Liver (tissue), 9 donors: ENCODE data around the gene RAB3C. TPM values are rescaled to one million over a fixed set of nuclear protein-coding genes. Genes with fewer than 3 reads are reported as not detected.

ENCODE experiments used
- DNase-seq: peaks from one replicate; pipeline ENCODE4 v3.0.0-alpha.2; 2017; ENCODE audit warnings: low spot score
- H3K27ac ChIP-seq, 2 donors: one replicate each; pipeline ENCODE4 v1.7.0; 2013; ENCODE audit warnings: inconsistent platforms in 2 of 2, low read length in 2 of 2, control low read depth in 1 of 2, low read depth in 1 of 2, mild to moderate bottlenecking in 1 of 2
- H3K27me3 ChIP-seq, 4 donors: one replicate each; pipeline versions ENCODE4 v1.6.1 to v1.7.0; 2013; ENCODE audit warnings: low read length in 3 of 4, inconsistent platforms in 1 of 4, mild to moderate bottlenecking in 1 of 4, moderate library complexity in 1 of 4; ENCODE audit not compliant: control insufficient read depth in 4 of 4, insufficient read depth in 4 of 4
- H3K36me3 ChIP-seq, 4 donors: one replicate each; pipeline versions ENCODE4 v1.6.1 to v1.7.0; 2013; ENCODE audit warnings: low read length in 3 of 4, mild to moderate bottlenecking in 3 of 4, low read depth in 1 of 4, moderate library complexity in 1 of 4; ENCODE audit not compliant: control insufficient read depth in 4 of 4, insufficient read depth in 3 of 4
- H3K4me1 ChIP-seq, 4 donors: one replicate each; pipeline versions ENCODE4 v1.6.1 to v1.7.0; 2013; ENCODE audit warnings: low read length in 3 of 4, mild to moderate bottlenecking in 3 of 4, moderate library complexity in 1 of 4; ENCODE audit not compliant: control insufficient read depth in 4 of 4, insufficient read depth in 4 of 4
- H3K4me3 ChIP-seq, 3 donors: one replicate each; pipeline versions ENCODE4 v1.6.1 to v1.7.0; 2013; ENCODE audit warnings: low read length in 3 of 3, control low read depth in 1 of 3, low read depth in 1 of 3, mild to moderate bottlenecking in 1 of 3
- H3K9ac ChIP-seq, 2 donors: one replicate each; pipeline ENCODE4 v1.7.0; 2013; ENCODE audit warnings: low read length in 2 of 2, mild to moderate bottlenecking in 2 of 2, moderate library complexity in 2 of 2, control low read depth in 1 of 2, low read depth in 1 of 2
- H3K9me3 ChIP-seq, 4 donors: one replicate each; pipeline versions ENCODE4 v1.6.1 to v1.7.0; 2013; ENCODE audit warnings: low read length in 3 of 4; ENCODE audit not compliant: control insufficient read depth in 4 of 4
- ATF3 ChIP-seq: IDR thresholded peaks from 2 replicates; pipeline ENCODE4 v1.6.1; 2016; ENCODE audit warnings: antibody characterized with exemption
- CTCF ChIP-seq: fragments of 150-350 bp; IDR thresholded peaks from 2 replicates; pipeline ENCODE4 v1.5.1; 2017; ENCODE audit warnings: improper control_type of control experiment, low read depth, low read length; ENCODE audit not compliant: missing input control
- EGR1 ChIP-seq, 2 donors: IDR thresholded peaks; 2 replicates each; pipeline ENCODE4 v1.6.1; 2016 to 2018; ENCODE audit warnings: antibody characterized with exemption in 2 of 2, low read depth in 2 of 2
- FOXA1 ChIP-seq: IDR thresholded peaks from 2 replicates; pipeline ENCODE4 v1.6.1; 2016; ENCODE audit warnings: antibody characterized with exemption
- FOXA2 ChIP-seq: IDR thresholded peaks from 2 replicates; pipeline ENCODE4 v1.6.1; 2016; ENCODE audit warnings: antibody characterized with exemption
- GABPA ChIP-seq, 2 donors: IDR thresholded peaks in 1 of 2; conservative IDR thresholded peaks in 1 of 2; 2 replicates each; pipeline ENCODE4 v1.6.1; 2016; ENCODE audit warnings: antibody characterized with exemption in 2 of 2, mild to moderate bottlenecking in 1 of 2, moderate library complexity in 1 of 2
- HNF4A ChIP-seq, 2 donors: conservative IDR thresholded peaks; 2 replicates each; pipeline ENCODE4 v1.6.1; 2016; ENCODE audit warnings: antibody characterized with exemption in 2 of 2, mild to moderate bottlenecking in 2 of 2
- HNF4G ChIP-seq: IDR thresholded peaks from 2 replicates; pipeline ENCODE4 v1.6.1; 2016; ENCODE audit warnings: antibody characterized with exemption
- JUND ChIP-seq, 2 donors: IDR thresholded peaks; 2 replicates each; pipeline ENCODE4 v1.6.1; 2016; ENCODE audit warnings: antibody characterized with exemption in 2 of 2
- MAX ChIP-seq: IDR thresholded peaks from 2 replicates; pipeline ENCODE4 v1.6.1; 2016; ENCODE audit warnings: antibody characterized with exemption
- NR2F2 ChIP-seq: IDR thresholded peaks from 2 replicates; pipeline ENCODE4 v1.6.1; 2016; ENCODE audit warnings: antibody characterized with exemption
- RAD21 ChIP-seq, 2 donors: IDR thresholded peaks; 2 replicates each; pipeline ENCODE4 v1.6.1; 2016; ENCODE audit warnings: antibody characterized with exemption in 2 of 2, mild to moderate bottlenecking in 2 of 2
- REST ChIP-seq: IDR thresholded peaks from 2 replicates; pipeline ENCODE4 v1.6.1; 2016; ENCODE audit warnings: antibody characterized with exemption, mild to moderate bottlenecking
- RXRA ChIP-seq, 2 donors: IDR thresholded peaks; 2 replicates each; pipeline ENCODE4 v1.6.1; 2017 to 2018; ENCODE audit warnings: antibody characterized with exemption in 2 of 2, mild to moderate bottlenecking in 1 of 2
- SP1 ChIP-seq: IDR thresholded peaks from 2 replicates; pipeline ENCODE4 v1.6.1; 2018; ENCODE audit warnings: antibody characterized with exemption, mild to moderate bottlenecking
- TAF1 ChIP-seq: conservative IDR thresholded peaks from 2 replicates; pipeline ENCODE4 v1.6.1; 2016; ENCODE audit warnings: antibody characterized with exemption, mild to moderate bottlenecking
- YY1 ChIP-seq: IDR thresholded peaks from 2 replicates; pipeline ENCODE4 v1.6.1; 2016; ENCODE audit warnings: antibody characterized with exemption, mild to moderate bottlenecking
- WGBS: extraction: QIAGEN DNeasy Blood & Tissue Kit; methylation state at CpG from one replicate; pipeline ENCODE4 v1.1.7; 2013; 5-methylcytosine and 5-hydroxymethylcytosine counted together
- polyA plus RNA-seq, 2 donors: library from polyadenylated mRNA; stranded (reverse) in 1 of 2; unstranded in 1 of 2; fragments of 200-250 nt in 1 of 2; fragments of >200 nt in 1 of 2; fragmentation: Nextera tagmentation in 1 of 2; extraction: Ambion mirVana in 1 of 2; gene quantifications; one replicate each; pipeline versions ENCODE4 v1.2.1 to v1.2.3, GENCODE V29; 2013 to 2015
- total RNA-seq, 2 donors: library from RNA; depleted of rRNA; stranded (reverse); fragments of >200 nt; gene quantifications; one replicate each; pipeline ENCODE4 v1.2.3, GENCODE V29; 2014
- TF ChIP-seq, protein P1 (sequence below): IDR thresholded peaks from 2 replicates; pipeline ENCODE4 v1.6.1; 2016; ENCODE audit warnings: antibody characterized with exemption
- donor health status: healthy.
- donor health status: healthy.
- donor health status: healthy.
- donor health status: healthy.
- donor health status: healthy.

RAB3C gene
- total and polyA plus RNA-seq, 4 donors, result 0.72 to 4.6 (median 1.3) TPM

GRCh38 chr5:58804291-58804690, 221.4 kb downstream of the RAB3C start (continued):
- no peak for TF ChIP-seq EGR1 (IDR thresholded peaks at IDR 0.05; ENCODE audit: low read depth in 2 of 2)
- no peak for TF ChIP-seq RAD21 (IDR thresholded peaks at IDR 0.05)
- TF ChIP-seq MAX, result no peak
- TF ChIP-seq SP1, result no peak

DNA sequence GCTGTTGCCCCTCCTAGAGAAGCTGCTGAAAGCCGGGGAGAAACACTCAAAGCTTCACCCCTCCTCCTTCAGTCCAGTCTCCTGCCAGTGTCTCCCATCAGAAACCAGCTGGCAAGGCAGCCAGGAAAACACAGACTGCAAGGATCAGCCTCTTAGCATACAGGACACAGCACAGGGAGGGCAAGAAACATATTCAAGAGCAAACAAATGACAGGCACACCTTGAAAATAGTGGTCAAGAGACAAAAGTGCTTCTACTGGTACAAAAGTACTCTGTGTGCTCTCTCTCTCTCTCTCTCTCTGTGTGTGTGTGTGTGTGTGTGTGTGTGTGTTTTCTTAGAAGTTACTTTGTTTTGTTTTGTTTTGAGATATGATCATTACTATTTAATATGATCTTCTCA, 227.2 kb downstream of the RAB3C start:
- Histone ChIP-seq H3K36me3 (no peaks in the 10 kb centered on the region), H3K9me3 (no peaks in the 10 kb centered on the region), H3K27ac (no peak overlapping the region), H3K4me1 (no peaks in the 10 kb centered on the region), H3K9ac (no peak overlapping the region), H3K4me3 (no peak overlapping the region), H3K27me3 (no peaks in the 10 kb centered on the region)
- no peak for TF ChIP-seq RAD21 (IDR thresholded peaks at IDR 0.05)
- TF ChIP-seq NR2F2, result no peak
- TF ChIP-seq, protein P1, sequence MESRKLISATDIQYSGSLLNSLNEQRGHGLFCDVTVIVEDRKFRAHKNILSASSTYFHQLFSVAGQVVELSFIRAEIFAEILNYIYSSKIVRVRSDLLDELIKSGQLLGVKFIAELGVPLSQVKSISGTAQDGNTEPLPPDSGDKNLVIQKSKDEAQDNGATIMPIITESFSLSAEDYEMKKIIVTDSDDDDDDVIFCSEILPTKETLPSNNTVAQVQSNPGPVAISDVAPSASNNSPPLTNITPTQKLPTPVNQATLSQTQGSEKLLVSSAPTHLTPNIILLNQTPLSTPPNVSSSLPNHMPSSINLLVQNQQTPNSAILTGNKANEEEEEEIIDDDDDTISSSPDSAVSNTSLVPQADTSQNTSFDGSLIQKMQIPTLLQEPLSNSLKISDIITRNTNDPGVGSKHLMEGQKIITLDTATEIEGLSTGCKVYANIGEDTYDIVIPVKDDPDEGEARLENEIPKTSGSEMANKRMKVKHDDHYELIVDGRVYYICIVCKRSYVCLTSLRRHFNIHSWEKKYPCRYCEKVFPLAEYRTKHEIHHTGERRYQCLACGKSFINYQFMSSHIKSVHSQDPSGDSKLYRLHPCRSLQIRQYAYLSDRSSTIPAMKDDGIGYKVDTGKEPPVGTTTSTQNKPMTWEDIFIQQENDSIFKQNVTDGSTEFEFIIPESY, result no peak
- no peak for TF ChIP-seq RXRA (IDR thresholded peaks at IDR 0.05)
- no peak for TF ChIP-seq FOXA2
- no peak for TF ChIP-seq HNF4G
- no peak for TF ChIP-seq ATF3
- TF ChIP-seq REST, result no peak
- TF ChIP-seq SP1, result no peak
- no peak for TF ChIP-seq HNF4A (conservative IDR thresholded peaks at IDR 0.05)
- TF ChIP-seq MAX, result no peak
- TF ChIP-seq JUND (IDR thresholded peaks at IDR 0.05), result no peak
- TF ChIP-seq FOXA1, result no peak
- TF ChIP-seq YY1, result no peak
- TF ChIP-seq TAF1, result no peak
- no peak for TF ChIP-seq EGR1 (IDR thresholded peaks at IDR 0.05; ENCODE audit: low read depth in 2 of 2)
- TF ChIP-seq CTCF, result no peak
- TF ChIP-seq GABPA (IDR thresholded peaks at IDR 0.05 in 1 of 2, conservative IDR thresholded peaks at IDR 0.05 in 1 of 2), result no peak
- no peak for DNase-seq
- WGBS, result 67% methylated on average over 1 of the region's 1 CpG
